Parathyroid adenoma (tissue), 2 donors: Measurements from ENCODE around the gene MTHFD2L.

Experiments used
- H2AFZ ChIP-seq: fragments of 300-600 bp; sonication (generic); one replicate; pipeline ENCODE4 v1.7.0; 2017; ENCODE audit warnings: antibody characterized with exemption, mild to moderate bottlenecking
- H3K27ac ChIP-seq: fragments of 300-600 bp; sonication (generic); one replicate; pipeline ENCODE4 v1.7.0; 2017
- H3K27me3 ChIP-seq: fragments of 300-600 bp; sonication (generic); one replicate; pipeline ENCODE4 v1.7.0; 2017; ENCODE audit warnings: low read length; ENCODE audit not compliant: control insufficient read depth, insufficient read depth
- H3K36me3 ChIP-seq: fragments of 300-600 bp; sonication (generic); one replicate; pipeline ENCODE4 v1.7.0; 2017; ENCODE audit warnings: low read length; ENCODE audit not compliant: control insufficient read depth, insufficient read depth
- H3K4me1 ChIP-seq: fragments of 300-600 bp; sonication (generic); one replicate; pipeline ENCODE4 v1.7.0; 2017; ENCODE audit warnings: control low read depth
- H3K4me2 ChIP-seq: fragments of 300-600 bp; sonication (generic); one replicate; pipeline ENCODE4 v1.7.0; 2017; ENCODE audit warnings: low read length
- H3K4me3 ChIP-seq: fragments of 300-600 bp; sonication (generic); one replicate; pipeline ENCODE4 v1.7.0; 2017; ENCODE audit warnings: low read depth, low read length
- H3K79me2 ChIP-seq: fragments of 300-600 bp; sonication (generic); one replicate; pipeline ENCODE4 v1.7.0; 2017; ENCODE audit warnings: control low read depth
- H3K9ac ChIP-seq: fragments of 300-600 bp; sonication (generic); one replicate; pipeline ENCODE4 v1.7.0; 2017; ENCODE audit warnings: mild to moderate bottlenecking
- H3K9me3 ChIP-seq: fragments of 300-600 bp; sonication (generic); one replicate; pipeline ENCODE4 v1.7.0; 2017; ENCODE audit warnings: low read length; ENCODE audit not compliant: control insufficient read depth
- TF ChIP-seq, protein P1 (sequence below): fragments of 300-600 bp; sonication (generic); IDR thresholded peaks from one replicate; pipeline ENCODE4 v1.7.0; 2017; ENCODE audit warnings: antibody characterized with exemption, mild to moderate bottlenecking
- donor health status: primary hyperparathyroidism.

The MTHFD2L gene

DNA sequence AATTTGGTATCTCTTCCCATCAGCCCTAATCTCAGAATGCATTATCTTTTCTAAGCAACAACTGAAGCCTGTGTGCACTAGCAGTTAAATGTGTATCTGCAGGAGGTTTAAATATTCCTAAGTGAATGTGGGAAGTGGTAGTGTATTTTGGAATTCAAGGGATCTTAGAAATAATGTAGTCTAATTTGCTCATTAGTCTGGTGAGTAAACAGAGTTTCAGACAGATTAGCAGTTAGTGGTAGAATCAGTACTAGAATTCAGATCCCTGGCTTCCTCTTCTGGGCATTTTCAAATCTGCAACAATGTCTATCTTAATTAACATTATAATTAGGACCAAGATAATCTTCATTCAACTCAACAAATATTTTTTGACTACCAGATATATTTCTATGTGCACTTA is 47.2 kb upstream of the MTHFD2L start:
- no peak overlapping the region for H3K27ac ChIP-seq
- H3K4me2 ChIP-seq, result no peak overlapping the region
- no peaks in the 10 kb centered on the region for H3K36me3 ChIP-seq
- no peak overlapping the region for H2AFZ ChIP-seq
- no peaks in the 10 kb centered on the region for H3K4me1 ChIP-seq
- no peaks in the 10 kb centered on the region for H3K9me3 ChIP-seq
- H3K4me3 ChIP-seq, result no peak overlapping the region
- TF ChIP-seq, protein P1, sequence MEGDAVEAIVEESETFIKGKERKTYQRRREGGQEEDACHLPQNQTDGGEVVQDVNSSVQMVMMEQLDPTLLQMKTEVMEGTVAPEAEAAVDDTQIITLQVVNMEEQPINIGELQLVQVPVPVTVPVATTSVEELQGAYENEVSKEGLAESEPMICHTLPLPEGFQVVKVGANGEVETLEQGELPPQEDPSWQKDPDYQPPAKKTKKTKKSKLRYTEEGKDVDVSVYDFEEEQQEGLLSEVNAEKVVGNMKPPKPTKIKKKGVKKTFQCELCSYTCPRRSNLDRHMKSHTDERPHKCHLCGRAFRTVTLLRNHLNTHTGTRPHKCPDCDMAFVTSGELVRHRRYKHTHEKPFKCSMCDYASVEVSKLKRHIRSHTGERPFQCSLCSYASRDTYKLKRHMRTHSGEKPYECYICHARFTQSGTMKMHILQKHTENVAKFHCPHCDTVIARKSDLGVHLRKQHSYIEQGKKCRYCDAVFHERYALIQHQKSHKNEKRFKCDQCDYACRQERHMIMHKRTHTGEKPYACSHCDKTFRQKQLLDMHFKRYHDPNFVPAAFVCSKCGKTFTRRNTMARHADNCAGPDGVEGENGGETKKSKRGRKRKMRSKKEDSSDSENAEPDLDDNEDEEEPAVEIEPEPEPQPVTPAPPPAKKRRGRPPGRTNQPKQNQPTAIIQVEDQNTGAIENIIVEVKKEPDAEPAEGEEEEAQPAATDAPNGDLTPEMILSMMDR, result no peak
- H3K27me3 ChIP-seq, result no peaks in the 10 kb centered on the region
- no peak overlapping the region for H3K9ac ChIP-seq
- no peaks in the 10 kb centered on the region for H3K79me2 ChIP-seq

DNA sequence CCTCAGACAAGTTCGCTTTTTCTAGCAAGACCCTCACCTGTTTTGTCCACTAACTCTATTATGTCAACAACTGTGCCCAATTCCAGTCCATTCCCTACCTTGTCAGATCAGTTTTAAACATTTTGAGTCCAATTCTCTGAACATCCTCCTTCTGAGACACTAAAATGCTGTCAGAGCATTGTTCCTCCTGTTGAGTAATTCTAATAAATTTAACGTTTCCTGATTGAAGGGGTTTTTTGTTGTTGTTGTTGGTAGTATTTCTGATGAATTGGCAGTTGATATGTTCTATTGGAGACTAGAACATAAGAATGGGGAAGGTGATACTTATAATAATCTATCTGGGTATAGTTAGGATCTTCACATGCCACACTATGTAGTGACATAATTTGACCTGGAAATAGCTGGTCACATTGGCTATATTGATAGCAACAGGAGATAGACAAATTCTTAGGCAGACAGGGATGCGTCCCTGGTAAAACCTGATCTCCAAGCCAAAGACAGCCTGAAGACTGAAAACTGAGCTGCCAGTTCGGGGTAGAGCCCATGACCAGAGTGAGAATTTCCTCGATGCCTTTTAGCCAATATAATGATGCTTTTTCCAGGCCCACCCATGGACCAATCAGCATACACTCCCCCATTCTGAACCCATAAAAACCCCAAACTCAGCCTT is 46.5 kb upstream of the MTHFD2L start:
- TF ChIP-seq, protein P1, result no peak
- H2AFZ ChIP-seq, result no peak overlapping the region
- no peak overlapping the region for H3K4me2 ChIP-seq

DNA sequence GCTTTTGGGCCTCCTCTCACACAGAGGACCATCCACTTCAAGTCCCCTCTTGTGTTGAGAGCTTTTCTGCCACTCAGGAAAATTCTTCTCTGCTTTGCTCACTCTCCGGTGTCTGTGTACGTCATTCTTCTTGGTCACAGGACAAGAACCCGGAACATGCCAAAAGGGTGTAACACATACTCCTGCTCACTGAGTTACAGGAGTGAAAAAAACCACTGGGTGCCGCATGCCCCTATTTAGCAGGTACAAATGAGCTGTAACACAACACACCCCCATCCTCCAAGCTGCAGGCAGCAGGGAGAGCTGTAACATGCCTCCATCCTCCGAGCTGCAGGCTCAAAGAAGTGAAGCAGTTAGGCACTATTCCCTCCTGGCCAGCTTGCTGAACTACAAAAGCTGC is 45.9 kb upstream of the MTHFD2L start:
- no peaks in the 10 kb centered on the region for H3K27me3 ChIP-seq
- no peak overlapping the region for H3K4me3 ChIP-seq
- H3K9ac ChIP-seq, result no peak overlapping the region
- H3K27ac ChIP-seq, result no peak overlapping the region
- no peak overlapping the region for H2AFZ ChIP-seq
- H3K4me2 ChIP-seq, result no peak overlapping the region
- no peaks in the 10 kb centered on the region for H3K9me3 ChIP-seq
- TF ChIP-seq, protein P1, result no peak
- no peaks in the 10 kb centered on the region for H3K4me1 ChIP-seq
- H3K36me3 ChIP-seq, result no peaks in the 10 kb centered on the region
- no peaks in the 10 kb centered on the region for H3K79me2 ChIP-seq

More for the DNA sequence above, 46.5 kb upstream of the MTHFD2L start:
- H3K4me1 ChIP-seq, result no peaks in the 10 kb centered on the region
- H3K79me2 ChIP-seq, result no peaks in the 10 kb centered on the region
- no peaks in the 10 kb centered on the region for H3K27me3 ChIP-seq
- no peaks in the 10 kb centered on the region for H3K9me3 ChIP-seq
- no peaks in the 10 kb centered on the region for H3K36me3 ChIP-seq
- no peak overlapping the region for H3K27ac ChIP-seq
- H3K9ac ChIP-seq, result no peak overlapping the region
- H3K4me3 ChIP-seq, result no peak overlapping the region

DNA sequence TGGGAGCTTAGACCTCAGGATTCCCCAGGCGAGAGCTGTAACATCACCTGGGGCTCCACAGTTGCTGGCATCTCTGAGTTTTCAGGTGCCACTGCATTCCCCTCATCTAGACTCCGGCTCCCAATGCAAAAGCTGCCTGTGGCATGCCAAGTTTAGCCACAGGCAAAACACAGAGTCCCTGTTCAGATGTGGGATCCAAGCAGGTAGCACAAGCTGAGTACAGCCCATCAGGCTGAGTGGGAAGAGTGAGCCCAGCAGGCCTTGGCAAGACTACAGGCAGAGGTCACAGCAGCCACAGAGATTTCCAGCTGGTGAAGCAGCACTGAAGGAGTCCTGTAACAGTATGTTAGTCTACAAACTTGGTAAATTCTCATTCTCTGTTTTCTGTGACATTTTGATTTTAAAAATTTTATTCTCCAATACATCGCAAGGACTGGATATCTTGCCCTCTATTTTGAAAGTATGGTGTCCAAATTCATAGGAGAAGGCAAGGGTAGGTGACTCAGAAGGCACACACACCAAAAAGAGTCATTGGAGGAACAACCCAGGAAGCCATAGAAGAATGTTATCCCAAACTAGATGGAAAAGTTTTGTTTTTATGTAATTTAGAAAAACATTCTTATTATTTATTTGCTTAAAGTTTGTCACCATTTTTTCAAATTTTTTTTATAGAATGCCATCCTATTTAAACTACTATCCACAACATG is 45.4 kb upstream of the MTHFD2L start:
- no peaks in the 10 kb centered on the region for H3K4me1 ChIP-seq
- TF ChIP-seq, protein P1, result no peak

More for the DNA sequence above, 45.4 kb upstream of the MTHFD2L start:
- Histone ChIP-seq H3K9ac (no peak overlapping the region), H3K79me2 (no peaks in the 10 kb centered on the region), H3K27ac (no peak overlapping the region), H3K4me3 (no peak overlapping the region), H3K36me3 (no peaks in the 10 kb centered on the region), H3K4me2 (no peak overlapping the region), H2AFZ (no peak overlapping the region), H3K9me3 (no peaks in the 10 kb centered on the region), H3K27me3 (no peaks in the 10 kb centered on the region)
